ENCODE data around the gene FAM53A.

FAM53A gene

DNA sequence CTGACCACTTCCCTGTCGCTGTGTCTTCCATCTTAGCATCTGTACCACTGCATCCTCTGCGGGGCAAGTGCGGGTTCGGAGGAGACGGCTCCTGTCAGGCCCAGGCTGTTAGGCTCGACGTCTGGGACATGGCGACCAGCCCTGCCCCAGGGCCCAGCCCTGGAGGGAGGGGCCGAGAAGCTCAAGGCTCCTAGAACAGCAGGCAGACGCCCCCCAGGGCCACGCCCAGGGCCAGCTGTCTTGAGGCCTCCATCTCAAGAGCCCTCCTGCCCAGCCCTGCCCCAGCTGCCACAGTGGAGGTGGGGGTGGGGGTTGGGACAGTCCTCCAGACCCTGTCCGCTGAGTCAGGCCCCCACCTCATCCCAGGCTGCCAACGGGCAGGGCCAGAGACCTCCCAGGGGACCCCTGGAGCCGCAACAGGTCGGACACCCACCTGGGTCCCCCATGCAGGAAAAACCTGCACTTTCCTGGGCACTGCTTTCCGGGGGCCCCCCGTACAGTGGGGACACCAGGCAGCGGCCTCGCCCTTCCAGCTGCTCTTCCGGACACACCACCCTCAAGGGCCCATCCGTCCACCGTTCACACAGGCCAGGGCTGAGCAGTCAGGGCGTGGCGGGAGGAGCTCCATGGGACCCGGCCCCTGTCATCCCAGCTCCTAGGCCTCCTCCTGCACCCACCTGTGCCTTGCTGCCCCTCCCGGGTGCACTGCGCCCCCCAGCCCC lies 83.1 kb downstream of the FAM53A start:
- no peak for DNase-seq (ENCODE audit: extremely low read depth, low read depth)
- TF ChIP-seq, protein P1, sequence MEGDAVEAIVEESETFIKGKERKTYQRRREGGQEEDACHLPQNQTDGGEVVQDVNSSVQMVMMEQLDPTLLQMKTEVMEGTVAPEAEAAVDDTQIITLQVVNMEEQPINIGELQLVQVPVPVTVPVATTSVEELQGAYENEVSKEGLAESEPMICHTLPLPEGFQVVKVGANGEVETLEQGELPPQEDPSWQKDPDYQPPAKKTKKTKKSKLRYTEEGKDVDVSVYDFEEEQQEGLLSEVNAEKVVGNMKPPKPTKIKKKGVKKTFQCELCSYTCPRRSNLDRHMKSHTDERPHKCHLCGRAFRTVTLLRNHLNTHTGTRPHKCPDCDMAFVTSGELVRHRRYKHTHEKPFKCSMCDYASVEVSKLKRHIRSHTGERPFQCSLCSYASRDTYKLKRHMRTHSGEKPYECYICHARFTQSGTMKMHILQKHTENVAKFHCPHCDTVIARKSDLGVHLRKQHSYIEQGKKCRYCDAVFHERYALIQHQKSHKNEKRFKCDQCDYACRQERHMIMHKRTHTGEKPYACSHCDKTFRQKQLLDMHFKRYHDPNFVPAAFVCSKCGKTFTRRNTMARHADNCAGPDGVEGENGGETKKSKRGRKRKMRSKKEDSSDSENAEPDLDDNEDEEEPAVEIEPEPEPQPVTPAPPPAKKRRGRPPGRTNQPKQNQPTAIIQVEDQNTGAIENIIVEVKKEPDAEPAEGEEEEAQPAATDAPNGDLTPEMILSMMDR (IDR thresholded peaks at IDR 0.05; ENCODE audit: low read depth, low read length): no peak

GRCh38 chr4:1600211-1600780 lies 83.8 kb downstream of the FAM53A start:
- TF ChIP-seq, protein P1 (IDR thresholded peaks at IDR 0.05; ENCODE audit: low read depth, low read length): no peak
- no peak for DNase-seq (ENCODE audit: extremely low read depth, low read depth)

DNA sequence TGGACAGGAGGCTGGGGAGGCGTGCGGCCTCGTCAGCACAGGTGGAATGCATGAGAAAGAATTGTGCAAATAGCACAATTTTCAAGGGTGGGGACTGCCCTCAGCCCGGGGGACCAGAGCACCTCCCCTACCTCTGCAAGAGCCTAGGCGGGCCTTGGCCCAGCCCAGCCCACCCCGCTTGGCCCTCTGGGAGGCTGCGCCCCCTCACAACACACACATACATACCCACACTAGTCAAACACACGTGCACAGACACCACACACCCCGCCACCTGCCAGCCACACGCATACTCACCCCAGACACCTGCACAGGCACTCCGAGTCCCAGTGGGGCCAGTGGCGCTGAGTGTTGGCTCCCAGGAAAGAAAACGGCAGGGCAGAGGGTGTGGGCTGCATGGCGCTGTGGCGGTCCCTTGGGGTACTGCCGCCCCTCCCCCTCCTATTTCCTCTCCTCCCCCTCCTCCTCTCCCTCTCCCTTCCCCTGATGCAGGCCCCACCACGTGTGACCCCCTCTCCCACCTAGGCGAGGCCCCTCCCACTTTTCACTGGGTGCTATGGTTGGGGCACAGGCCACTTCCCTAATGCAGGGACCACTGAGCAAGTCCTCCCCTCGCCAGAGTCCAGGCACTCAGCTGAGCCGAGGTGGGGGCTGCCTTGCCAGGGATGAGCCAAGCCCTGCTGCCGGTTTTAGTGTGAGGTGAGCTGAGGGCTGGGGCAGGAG lies 84.5 kb downstream of the FAM53A start:
- TF ChIP-seq, protein P1 (IDR thresholded peaks at IDR 0.05; ENCODE audit: low read depth, low read length): no peak
- no peak for DNase-seq (ENCODE audit: extremely low read depth, low read depth)

- DNase-seq (ENCODE audit: extremely low read depth, low read depth): no peak
Observed at GRCh38 chr4:1599026-1599481, 85.1 kb downstream of the FAM53A start.

GRCh38 chr4:1598206-1599025 lies 85.7 kb downstream of the FAM53A start:
- no peak for DNase-seq (ENCODE audit: extremely low read depth, low read depth)

More at GRCh38 chr4:1599026-1599481, 85.1 kb downstream of the FAM53A start:
- TF ChIP-seq, protein P1 (IDR thresholded peaks at IDR 0.05; ENCODE audit: low read depth, low read length): no peak

GRCh38 chr4:1597021-1597931 lies 86.8 kb downstream of the FAM53A start:
- TF ChIP-seq, protein P1 (IDR thresholded peaks at IDR 0.05; ENCODE audit: low read depth, low read length): no peak
- no peak for DNase-seq (ENCODE audit: extremely low read depth, low read depth)

More at GRCh38 chr4:1598206-1599025, 85.7 kb downstream of the FAM53A start:
- TF ChIP-seq, protein P1 (IDR thresholded peaks at IDR 0.05; ENCODE audit: low read depth, low read length): no peak
